Measurements from ENCODE around the gene FRMD1.

Gene FRMD1

GRCh38 chr6:168075787-168076202, 3.2 kb downstream of the FRMD1 start:
- no peak for DNase-seq

DNA sequence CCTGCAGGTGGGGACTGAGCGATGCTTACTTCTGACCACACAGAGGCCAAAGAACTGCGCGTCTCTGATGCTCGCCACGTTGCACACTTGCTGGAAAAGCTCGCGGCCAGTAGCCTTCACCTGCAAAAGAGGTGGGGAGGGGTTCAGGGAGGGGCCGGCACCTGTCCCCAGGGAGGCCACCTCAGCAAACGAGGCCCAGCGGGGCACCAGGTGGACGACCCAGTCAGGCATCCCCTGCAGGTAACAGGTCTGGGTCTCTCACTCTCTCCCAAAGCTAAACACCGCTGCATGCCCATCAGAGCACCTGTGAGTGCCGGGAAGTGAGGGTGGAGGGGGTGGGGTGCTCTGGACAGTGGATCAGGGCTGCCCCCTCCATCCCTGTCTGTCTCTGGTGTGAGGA, 3.8 kb downstream of the FRMD1 start:
- DNase-seq = no peak

- DNase-seq = no peak
These were observed 4.9 kb downstream of the FRMD1 start for GRCh38 chr6:168073937-168074730.

DNA sequence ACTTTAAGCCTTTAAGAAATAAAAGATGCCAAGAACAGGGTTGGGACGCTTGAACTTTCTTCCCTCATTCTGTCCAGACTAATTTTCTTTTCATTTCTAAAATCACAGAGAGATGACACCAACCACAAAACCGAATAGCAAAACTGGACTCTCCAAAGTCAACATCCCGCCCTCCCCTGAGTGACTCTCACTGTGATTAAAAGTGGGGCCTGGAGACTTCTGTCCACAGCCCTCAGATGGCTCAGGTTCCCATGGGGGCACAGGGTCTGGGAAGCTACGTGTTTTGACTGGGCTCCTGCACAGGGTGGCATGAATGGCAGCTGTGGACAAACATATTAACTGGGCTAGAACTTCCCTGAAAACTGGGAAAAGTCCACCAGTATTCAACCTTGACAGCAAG, 6.3 kb downstream of the FRMD1 start:
- no peak for DNase-seq

DNA sequence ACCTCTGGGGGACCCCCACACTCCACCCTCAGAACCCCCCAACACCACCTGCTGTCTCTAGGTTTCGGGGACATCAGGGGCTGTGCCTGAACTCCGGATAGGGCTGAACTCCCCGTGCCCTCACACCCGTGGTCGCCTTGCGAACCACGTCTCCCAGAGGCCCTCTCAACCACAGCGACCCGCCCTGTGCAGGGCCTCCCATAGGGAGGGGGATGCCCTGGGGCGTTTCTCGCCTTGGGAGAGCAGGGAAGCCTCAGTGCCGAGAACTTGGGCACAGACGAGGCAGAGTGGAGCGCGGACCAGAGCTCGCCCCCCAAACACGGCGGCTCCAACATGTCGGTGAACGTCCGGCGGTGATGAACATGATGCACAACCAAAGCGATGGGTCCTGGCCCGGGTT, 6.8 kb downstream of the FRMD1 start:
- DNase-seq = no peak

DNA sequence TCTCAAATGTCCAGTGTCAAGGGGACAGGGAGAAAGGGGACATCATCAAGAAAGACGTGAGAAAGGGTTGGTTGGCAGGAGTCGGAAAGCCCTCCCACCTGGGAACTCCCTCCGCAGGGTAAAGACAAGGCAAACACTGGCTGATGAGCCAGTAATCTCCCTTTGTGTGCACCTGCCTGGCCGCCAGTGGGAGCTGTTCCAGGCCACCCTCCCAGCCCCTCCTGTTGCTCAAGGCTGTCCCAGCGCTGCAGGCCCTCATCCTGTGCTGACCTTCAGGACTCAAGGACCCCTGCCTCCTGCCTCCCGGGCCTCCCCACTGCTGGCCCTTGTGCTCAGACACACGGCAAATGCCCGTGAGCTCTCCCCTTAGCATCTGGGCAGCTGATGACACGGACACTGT, 7.4 kb downstream of the FRMD1 start:
- no peak for DNase-seq

DNA sequence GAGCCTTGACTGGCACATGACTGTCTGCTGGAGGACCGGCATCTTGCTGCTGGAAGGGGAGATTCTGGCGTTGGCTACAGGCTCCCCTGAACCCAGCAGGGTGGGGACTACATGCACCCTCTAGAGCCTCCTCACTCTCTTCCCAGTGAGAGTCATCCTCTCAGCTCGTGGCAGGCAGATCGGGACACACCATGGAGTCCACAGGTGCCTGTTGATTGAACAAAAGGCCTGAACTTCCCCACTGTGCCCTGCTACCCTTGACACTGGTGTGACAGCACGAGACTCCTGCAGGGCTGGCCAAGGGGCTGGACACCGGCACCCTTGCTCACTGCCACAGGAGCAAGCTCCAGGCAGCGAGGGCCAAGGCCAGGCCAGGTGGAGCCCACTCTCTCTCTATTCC, 8.2 kb downstream of the FRMD1 start:
- DNase-seq = no peak

- no peak for DNase-seq
These were observed 11.8 kb downstream of the FRMD1 start for GRCh38 chr6:168067081-168067759.

DNA sequence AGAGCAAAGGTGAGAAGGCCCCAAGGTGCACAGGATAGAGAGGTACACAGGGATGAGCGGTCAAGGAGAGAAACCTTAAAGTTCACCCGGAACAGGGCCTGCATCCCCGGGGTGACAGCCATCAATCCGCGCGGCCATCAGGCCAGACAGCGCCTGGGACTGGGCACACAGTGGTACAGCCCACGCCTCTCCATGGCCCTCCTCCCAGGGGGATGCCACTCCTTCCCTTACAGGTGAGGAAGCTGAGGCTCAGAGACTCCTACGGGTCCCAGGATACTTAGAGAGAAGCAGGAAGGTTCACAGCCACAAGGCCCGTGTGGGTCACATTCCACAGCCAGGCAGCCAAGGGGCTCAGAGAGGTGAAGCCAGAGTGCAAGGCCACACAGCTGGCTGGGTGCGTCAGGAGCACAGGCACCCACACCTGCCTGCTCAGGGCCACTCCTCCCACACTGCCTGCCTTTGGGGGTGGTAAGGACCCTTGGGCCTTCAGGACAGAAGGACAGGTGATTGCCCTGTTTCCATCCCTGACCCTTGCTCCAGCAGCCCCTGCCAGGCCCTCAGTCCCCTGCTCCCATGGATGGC, 14.7 kb downstream of the FRMD1 start:
- DNase-seq = no peak

DNA sequence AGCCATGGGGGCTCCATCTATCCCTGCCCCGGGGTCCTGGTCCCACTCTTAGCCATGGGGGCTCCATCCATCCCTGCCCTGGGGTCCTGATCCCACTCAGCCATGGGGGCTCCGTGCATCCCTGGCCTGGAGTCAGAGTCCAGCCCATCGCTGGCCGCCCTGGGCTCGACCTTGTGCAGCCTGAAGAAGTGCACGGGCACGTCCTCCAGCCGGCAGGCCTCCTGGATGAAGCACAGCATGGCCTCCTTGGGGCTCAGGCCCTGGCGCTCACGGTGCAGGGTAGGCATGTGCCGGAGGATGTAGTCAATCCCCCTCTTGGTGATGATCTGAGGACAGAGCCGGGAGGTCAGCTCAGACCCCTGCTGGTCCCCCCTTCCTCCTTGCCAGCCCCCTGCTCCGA, 15.6 kb downstream of the FRMD1 start:
- no peak for DNase-seq

DNA sequence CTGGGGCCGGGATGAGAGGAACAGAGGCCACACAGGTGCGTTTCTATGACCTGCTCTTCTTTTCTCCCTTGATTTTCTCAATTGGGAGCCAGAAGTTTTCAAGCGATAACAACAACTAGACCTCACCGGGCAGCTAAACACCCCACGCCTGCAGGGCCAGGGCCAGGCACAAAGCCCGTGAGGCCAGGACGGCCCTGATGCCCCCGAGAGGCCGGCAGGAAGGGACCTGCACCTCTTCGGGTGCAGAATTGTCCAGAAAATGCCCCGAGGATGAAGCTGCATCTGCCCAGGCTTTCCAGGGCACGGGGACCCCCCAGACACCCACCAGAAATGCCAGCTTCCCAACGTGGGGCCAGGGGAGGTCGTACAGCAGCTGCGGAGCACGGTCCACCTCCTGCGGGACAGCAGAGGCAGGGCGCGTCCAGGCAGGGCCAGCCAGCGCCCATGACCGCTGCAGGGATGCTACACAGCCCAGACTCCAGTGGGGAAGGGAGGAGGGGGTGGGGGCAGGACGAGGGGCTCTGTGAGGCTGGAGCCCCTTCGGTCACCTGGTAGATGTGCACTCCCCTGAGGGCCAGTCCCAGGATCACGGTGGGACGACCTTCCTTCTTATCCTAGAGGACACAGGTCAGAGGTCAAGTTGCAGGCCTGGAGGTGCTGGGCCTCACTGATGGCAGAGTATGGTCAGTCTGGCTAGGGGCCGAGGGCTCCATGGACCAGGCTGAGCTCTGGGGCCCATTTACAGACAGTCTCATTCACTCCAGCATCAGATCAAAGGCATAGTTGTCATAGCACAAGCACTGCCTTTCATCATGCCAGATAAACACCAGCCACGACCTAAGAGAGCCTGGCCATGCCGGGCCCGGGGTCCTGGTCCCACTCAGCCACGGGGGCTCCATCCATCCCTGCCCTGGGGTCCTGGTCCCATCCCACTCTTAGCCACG, 16.4 kb downstream of the FRMD1 start:
- no peak for DNase-seq

GRCh38 chr6:168061269-168062210, 17.5 kb downstream of the FRMD1 start:
- DNase-seq = no peak

- DNase-seq = peak in 1 of 2 experiments; percentile 46
These were observed 18.5 kb downstream of the FRMD1 start for GRCh38 chr6:168060521-168060931.

- DNase-seq = no peak
These were observed 20.1 kb downstream of the FRMD1 start for GRCh38 chr6:168058691-168059551.

- DNase-seq = no peak
These were observed 21.2 kb downstream of the FRMD1 start for GRCh38 chr6:168057836-168058235.

GRCh38 chr6:168056892-168057527, 22.0 kb downstream of the FRMD1 start:
- no peak for DNase-seq

GRCh38 chr6:168055696-168056489, 23.1 kb downstream of the FRMD1 start:
- DNase-seq = no peak

GRCh38 chr6:168054765-168055560, 24.0 kb downstream of the FRMD1 start:
- no peak for DNase-seq

Measured in SW 1271 (cell line).